Stimulated activated CD8-positive, alpha-beta memory T cell treated with anti-CD3 and anti-CD28 coated beads, Interleukin-7, amount 100 ng/mL, for 1 hour (primary cell): Measurements from ENCODE around the gene DCHS2.

Experiments used
- DNase-seq, 2 donors: peaks; one replicate each; pipeline ENCODE4 v3.0.0-alpha.2; 2020; ENCODE audit warnings: low read depth in 2 of 2

Gene DCHS2

DNA sequence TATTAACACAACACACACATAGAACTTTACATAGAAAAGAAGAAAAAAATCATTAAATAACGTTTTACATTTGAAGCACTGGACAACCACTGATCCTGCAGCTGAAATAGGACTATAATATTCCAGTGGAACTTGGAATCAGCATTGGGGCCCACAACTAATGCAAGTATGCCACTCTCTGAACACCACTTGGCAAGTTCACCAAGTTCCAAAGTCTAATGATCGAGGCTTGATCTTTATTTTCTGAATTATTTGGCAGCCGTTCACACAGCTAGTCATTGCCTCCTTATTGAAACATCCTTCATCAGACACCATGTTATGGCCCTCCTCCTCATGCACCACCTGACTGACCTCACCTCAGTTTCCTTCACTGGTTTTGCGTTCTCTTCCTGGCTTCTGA is 107.6 kb downstream of the DCHS2 start:
- DNase-seq = no peak

DNA sequence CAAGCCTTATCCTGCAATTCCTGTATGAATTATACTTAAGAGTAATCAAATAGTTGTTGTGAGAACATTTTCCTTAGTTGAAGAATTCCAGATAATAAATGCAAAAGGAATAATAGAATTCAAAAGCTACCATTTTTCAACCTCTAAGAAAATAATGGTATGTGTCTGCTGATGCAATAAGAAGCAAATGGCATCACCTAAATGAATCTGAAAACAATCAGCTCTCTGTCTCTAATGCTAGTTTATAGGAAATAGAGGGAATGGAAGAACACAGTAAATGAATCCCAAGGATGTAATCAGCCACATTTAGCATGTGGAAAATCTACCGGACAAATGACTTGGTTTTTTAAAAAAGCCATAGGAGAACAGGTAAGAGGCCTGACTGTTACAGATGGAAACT is 115.1 kb downstream of the DCHS2 start:
- DNase-seq = no peak

DNA sequence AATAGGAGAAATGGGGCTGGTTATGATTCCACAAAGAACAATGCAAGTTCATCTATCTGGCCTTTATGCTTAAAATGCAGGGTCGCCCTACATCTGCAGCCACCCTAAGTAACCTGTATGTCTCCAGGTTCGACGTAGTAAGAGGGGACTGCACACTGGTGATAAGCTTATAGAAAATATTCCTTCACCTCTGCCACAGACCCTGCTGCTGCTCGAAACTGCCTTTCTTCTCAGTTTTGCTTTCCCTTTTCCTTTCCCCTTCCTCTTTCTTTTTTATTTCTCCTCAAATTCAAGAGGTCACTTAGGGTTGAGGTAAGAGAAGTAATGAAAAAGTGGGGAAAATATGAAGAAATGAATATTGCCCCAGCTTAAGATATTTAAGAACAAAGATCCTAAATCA is 123.5 kb downstream of the DCHS2 start:
- no peak for DNase-seq

DNA sequence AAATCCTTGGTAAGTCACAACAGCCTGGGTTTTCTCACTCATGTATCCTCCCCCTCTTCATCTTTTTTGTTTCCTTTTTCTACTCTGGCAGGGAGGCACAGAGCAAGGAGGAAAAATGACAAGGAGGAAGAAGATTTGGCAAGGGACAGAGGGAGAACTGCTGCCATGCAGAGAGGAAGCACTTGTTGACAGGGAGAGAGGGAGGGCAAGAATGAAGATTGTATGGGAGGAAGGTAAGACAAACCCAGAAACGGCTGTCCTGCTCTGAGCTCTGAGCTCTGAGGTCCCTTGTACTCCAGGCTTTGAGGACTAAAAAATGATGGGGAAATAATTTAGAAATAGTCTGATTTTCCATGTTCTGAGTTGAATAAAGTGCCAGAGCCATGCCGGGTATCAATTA is 123.9 kb downstream of the DCHS2 start:
- DNase-seq = no peak

DNA sequence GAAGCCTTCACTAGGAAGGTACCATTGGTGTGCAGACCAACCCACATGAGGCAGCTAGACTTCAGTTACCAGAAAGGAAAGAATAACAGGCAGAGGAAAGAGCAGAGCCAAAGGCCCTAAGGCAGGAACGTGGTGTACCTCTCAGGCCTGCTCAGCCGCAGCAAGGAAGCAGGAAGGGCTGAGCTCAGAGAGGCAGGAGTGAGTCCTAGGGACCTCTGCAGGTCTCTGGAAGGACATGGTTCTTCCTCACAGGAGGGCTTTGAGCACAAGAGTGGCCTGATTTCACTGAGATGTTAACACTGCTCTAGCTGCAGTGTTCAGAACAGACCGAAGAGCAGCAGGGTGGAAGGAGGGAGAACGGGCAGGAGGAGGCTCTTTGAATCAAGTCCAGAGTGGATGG is 124.6 kb downstream of the DCHS2 start:
- DNase-seq = no peak

DNA sequence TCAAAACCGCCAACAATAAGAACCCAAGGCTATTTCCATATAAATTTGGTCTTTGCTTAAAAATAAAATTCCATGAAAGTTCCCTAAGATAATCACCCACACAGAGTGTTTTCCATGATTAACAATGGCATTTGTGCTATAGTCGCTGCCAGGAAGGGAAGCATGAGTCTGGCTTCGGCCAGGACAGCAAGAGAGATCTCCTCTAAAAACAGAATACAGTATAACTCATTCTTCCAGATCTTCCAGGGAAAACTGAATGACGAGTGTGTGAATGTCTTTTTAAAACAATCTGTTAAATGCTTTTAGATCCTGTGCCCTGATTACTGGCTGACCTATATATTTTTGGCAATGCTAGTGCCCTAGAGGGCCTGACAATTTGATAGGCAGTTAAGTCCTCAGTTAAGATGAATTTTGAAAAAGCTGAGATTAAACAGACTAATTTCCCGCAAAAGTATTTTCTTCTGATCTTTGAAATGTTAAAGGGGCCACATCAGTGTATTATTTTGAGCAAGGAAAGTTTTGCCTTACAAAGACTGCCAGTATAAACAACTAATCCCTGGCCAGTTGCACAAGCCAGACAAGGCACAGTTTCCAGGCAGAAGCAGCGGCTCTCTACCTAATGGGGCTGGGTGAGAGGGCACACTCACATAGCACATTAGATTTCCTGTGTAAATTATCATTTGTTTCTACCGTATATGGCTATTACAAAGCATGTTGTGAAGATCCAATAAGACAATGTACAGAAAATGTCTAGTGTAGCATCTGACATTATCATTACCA is 127.3 kb downstream of the DCHS2 start:
- no peak for DNase-seq

DNA sequence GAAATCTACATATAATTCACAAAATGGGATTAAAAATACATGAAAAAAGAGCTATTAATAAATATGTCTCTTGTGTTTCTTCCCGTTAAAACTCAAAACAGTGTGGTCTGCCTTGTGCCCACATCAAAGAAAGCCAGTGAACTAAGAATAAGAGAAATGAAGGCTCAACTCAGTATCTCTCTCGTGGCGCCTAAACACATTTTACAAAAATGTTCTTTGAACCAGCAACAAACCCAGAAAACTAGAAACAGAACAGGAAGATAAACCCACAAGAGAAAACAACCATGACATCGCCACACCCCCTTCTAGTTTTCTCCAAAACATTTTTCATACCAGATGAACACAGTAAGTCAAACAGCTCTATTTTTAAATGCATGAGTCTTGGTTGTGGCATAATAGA is 130.1 kb downstream of the DCHS2 start:
- DNase-seq = no peak

DNA sequence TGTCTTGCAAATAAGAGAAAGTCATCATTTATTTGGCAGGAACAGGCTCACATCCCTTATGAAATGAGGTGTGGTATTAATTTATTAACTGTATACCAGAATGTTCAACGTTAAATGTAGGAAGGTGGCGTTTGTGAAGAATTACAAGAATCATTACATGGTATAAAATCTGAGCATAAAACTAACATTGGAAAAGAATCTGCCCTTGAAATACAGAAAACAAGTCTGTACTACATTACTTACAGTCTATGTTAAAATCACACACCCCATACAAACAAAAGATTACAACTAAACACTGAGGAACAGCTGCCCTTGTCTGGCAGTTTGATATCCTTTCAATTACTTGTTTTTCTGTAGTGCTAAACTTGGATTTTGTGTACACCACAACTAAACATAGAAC is 131.1 kb downstream of the DCHS2 start:
- DNase-seq = no peak

DNA sequence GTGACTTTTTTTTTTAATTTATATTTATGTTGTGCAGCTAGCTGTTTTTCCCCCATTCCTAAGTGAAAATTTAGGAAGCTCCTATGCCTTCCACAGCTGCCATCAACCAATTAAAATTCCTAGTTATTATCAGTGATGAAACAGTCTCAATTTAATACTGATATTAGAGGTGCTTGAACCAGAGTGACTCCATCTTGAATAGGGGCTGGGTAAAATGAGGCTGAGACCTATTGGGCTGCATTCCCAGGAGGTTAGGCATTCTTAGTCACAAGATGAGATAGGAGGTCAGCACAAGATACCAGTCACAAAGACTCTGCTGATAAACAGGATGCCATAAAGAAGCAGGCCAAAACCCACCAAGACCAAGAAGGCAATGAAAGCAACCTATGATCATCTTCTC is 136.7 kb downstream of the DCHS2 start:
- DNase-seq = no peak

DNA sequence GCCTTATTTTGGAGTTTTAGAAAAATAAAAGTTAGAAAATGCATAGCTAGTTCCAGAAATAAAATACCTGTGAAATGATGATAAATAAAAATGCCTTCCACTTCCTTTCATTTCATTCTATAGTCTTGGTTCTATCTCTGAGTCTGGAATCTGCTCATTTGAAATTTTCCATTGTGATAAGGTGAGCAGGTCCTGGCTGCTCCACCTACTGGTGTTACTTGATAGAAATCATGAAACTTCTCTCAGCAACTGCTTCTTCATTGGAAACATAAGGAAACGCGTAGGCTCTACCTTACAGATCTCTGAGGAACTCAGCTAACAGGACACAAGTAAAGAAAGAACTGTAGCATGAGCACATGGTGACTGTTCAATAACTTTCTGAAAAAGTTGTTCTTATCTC is 141.8 kb downstream of the DCHS2 start:
- DNase-seq = no peak

DNA sequence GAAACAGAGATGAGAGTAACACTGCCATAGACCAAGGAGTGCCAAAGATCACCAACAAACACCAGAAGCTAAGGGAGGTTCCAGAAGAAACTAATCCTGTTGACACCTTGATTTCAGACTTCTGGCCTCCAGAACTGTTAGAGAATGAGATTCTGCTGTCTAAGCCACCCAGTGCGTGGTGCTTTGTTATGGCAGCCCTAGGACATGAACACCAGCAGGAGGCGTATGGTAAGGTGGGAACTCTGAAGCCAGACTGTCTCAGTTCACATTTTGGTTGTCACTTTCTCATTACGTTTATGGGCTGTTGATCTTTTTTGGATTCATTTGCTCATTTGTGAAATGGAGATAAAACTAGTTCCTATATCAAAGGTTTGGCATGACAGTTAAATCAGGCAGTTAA is 142.9 kb downstream of the DCHS2 start:
- DNase-seq = no peak

DNA sequence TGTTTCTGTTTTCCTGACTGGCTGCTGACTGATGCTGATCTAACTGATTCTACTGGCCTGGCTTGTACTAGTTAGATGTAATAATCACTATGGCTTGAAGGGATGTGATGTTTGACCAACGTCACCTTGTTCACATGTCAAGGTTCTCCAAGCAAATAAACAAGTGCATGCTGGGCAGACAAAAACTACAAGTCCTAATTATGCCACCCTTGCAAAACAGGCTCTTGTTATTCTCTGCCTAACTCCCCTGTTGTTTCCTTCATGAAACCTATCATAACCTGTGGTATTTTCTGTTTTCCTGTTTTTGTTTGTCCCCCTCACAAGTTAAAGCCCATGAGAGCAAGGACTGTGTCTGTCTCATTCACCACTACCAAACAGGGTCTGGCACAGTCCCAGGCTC is 146.2 kb downstream of the DCHS2 start:
- DNase-seq = no peak

DNA sequence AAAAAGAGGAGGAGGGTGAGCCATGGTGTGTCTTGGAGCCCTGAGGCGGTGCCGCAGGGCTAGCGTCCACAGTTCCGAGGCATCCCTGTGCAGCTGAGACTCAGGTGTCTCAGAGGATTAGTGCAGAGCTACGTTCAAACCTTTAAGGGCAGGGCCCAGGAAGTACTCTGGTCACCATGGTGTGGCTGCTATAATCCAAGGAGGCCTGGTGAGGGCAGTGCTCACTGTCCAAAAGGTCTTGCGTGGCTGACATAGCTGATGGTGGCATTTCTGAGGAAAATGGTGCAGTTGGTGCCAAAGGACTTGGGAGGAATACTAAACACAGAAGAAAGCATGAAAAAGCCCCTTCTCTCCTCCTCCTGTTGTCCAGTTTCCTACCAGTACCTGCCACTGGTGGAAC is 146.9 kb downstream of the DCHS2 start:
- no peak for DNase-seq

DNA sequence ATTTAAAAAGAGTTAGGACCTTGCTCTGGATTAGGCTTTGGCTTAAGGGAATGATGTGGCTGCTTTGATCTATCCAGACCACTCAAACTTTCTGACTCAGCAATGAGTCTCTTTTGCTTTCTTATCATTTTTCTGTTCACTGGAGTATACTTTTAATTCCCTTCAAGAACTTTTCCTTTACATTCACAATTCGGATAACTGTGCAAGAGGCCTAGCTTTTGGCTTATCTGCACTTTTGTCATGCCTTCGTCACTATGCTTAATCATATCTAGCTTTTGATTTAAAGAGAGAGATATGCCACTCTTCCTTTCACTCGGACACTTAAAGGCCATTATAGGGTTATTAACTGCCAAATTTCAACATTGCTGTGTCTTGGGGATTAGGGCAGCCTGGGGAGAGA is 147.9 kb downstream of the DCHS2 start:
- DNase-seq = no peak

DNA sequence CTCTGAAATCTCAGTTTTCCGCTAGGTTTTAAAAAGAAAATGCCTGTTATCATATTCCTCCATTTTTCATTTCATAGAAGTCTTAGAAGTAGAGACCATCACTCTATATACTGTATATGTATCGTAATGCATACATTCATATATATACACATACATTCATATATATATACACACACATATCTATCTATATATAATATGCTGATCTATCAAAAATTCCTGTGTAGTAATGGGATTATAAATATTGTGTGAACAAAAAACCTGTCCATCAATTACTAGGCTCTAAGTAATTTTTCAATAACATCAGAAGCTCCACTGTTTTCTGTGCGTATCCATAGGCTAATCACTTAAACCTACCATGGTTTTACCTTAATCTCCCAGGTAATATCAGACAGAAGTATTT is 150.2 kb downstream of the DCHS2 start:
- no peak for DNase-seq

DNA sequence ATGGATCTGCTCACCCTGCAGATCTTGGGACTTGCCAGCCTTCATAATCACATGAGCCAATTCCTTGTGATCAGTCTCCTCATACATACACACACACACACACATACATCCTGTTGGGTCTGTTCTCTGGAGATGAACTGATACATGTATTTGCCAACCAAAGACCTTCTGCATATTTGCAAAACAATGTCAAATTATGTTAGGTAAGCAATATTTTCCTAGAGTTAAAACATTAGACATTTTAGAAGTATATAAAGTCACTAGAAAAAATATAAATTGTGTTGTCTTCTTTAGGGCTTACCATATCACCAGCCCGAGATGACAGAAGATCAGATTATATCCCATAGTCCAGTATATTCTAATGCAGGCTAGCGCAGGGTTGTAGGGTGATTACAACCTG is 156.0 kb downstream of the DCHS2 start:
- DNase-seq = no peak

DNA sequence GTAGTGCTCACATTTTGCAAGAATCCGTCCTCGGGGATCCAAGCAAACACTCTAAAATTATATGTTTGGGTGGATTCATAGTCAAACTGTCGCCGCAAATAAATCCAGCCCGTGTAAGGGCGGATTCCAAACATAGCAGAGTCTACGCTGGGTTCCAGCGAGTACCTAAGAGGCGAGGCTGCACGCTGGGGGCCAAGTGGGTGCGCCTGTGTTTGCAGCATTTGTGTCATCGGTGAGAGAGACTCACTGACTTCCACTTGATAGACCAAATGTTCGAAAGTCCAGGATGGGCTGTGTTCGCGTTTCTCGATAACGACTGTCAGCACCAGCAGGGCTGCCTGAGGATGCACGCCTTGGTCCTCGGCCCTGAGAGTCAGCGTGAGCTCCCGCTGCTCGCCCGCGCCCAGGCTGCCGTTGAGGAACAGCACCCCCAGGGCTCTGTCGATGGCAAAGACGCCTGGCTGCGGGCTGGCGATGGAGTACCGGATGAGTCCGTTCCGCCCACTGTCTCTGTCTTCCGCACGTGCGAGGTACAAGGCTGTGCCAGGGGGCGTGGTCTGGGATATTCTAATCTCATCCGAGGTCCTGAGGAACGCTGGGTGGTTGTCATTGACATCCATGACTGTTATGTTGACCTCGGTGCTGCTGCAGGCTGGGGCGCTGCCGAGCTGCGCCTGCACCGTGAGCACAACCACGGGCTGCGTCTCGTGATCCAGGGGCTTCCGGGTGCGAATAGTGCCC is 158.7 kb downstream of the DCHS2 start:
- peak in 1 of 2 donors; percentile 0 for DNase-seq

DNA sequence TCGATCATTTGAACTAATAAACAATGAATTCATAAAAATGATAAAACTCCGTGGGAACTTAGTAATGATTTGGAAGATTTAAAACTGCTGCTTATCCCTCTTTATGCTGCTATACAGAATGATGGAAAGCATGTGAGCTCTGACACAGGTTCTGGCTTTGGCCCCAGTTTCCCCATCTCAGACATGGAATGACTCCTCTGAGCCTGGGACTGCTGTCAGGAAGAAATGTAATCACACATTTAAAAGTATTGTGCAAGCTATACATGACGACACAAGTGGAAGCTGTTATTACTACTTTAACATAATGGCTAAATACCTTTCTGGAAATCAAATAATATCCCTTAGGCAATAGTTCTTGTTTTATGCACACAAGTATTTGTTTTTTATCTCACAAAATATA is 161.7 kb downstream of the DCHS2 start:
- DNase-seq = no peak

DNA sequence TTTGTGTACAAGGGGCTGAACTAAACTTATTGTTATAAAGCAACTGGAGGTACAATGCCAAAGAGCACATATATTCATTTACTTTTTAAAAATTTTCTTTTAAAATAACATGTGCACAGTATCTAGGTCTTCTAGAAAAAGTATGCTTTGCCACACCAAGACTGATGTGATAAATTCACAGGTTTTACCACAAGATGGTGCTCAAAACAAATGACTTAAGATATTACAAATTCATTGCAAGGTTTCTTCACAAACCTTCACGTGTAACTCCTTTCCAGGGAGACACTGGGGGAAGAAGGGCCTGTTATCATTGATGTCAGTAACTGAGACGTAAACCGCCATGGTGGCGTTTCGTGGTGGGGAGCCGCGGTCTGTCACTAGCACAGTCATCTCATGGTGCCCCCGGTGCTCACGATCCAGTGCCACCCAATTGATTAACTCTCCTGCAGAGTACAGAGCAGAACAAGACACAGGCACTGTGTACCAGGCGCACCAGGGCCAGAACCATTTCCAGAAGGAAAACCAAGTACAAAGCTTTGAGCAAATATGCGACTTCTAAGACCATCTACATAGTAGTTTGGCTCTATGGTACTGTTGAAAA is 162.2 kb downstream of the DCHS2 start:
- DNase-seq = no peak

DNA sequence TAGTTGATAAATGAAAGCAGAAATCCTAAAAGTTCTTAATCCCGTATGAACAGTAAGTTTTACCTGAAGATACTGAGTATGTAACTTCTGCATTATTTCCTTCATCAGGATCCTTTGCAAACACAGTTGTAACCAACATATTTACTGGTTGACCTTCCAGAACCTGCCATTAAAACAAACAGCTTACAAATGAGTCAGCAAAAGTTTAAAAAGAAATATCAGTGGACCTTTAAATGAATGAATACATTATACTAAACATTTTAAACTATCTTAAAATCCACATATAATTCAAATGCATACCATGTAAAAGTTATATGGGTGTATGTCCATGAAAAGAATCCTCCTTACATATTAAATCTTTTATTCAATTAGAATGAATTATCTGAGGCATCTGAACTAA is 163.6 kb downstream of the DCHS2 start:
- no peak for DNase-seq

DNA sequence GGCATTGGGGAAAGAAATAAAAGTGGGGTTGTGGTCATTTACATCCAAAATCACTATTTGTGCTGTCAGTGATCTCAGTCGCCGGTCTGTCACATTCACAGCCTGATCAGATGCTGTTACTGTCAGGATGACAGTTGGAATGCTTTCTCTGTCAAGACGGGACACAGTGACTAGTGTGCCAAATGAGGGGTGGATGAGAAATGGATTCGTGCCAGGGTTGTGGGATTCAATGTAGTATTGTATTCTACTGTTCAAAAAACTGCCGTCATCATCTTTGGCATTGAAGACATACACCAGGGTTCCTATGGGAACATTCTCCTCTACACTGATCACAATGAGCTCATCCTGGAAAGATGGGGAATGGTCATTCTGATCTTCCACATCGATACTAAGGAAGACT is 171.1 kb downstream of the DCHS2 start:
- DNase-seq = no peak

DNA sequence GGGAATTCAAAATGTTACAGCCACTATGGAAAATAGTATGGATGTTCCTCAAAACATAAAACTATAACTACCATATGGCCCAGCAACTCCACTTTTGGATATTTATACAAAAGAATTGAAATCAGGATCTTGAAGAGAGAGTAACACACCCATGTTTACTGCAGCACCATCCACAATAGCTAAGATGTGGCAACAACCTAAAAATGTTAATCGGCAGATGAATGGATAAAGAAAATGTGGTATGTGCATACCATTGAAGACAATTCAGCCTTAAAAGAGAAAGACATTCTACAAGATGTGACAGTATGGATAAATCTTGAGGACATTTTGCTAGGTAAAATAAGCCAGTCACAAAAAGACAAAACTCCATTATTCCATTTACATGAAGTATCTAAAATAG is 171.9 kb downstream of the DCHS2 start:
- DNase-seq = no peak
